Stomach (tissue), 4 donors: ENCODE results near the gene AUTS2.

Experiments used
- POLR2A ChIP-seq, 4 donors: fragments of 450-650 bp; IDR thresholded peaks; one replicate each; pipeline ENCODE4 v1.6.1; 2016; ENCODE audit warnings: antibody characterized with exemption in 4 of 4, control low read depth in 2 of 4, mild to moderate bottlenecking in 1 of 4, moderate library complexity in 1 of 4
- POLR2AphosphoS5 ChIP-seq, 3 donors: sonication (generic); formaldehyde crosslinking; IDR thresholded peaks; one replicate each; pipeline ENCODE4 v1.6.1; 2016; ENCODE audit warnings: antibody characterized with exemption in 3 of 3
- TF ChIP-seq, protein P1 (sequence below), 7 experiments: fragments of 450-650 bp in 4 of 7; fragments of 200-600 bp in 3 of 7; sonication (generic) in 3 of 7; IDR thresholded peaks; one replicate each; pipeline ENCODE4 v1.5.1; 2016 to 2019; ENCODE audit warnings: antibody characterized with exemption in 7 of 7, control low read depth in 2 of 7, mild to moderate bottlenecking in 1 of 7

DNA sequence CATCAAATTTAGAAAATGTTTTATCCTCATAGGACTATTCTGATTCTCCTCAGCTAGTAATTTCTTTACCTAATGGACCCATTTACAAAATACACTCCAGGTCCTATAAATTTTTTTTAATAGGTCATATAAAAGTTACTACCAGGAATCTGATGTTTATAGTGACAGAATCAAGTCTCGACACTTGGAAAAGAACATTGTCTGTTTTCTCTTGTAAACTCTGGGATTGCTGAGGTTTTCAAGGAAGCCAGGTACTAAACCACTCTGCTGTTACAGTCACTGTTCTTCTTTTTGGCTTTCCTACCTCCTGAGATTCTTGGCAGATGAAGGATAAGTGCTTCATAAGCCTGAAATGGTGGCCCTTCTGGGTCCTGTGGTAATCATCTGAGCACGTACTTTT, 493.1 kb downstream of the AUTS2 start:
- TF ChIP-seq POLR2A (IDR thresholded peaks at IDR 0.05) (no peak), POLR2AphosphoS5 (IDR thresholded peaks at IDR 0.05) (no peak)
- TF ChIP-seq, protein P1, sequence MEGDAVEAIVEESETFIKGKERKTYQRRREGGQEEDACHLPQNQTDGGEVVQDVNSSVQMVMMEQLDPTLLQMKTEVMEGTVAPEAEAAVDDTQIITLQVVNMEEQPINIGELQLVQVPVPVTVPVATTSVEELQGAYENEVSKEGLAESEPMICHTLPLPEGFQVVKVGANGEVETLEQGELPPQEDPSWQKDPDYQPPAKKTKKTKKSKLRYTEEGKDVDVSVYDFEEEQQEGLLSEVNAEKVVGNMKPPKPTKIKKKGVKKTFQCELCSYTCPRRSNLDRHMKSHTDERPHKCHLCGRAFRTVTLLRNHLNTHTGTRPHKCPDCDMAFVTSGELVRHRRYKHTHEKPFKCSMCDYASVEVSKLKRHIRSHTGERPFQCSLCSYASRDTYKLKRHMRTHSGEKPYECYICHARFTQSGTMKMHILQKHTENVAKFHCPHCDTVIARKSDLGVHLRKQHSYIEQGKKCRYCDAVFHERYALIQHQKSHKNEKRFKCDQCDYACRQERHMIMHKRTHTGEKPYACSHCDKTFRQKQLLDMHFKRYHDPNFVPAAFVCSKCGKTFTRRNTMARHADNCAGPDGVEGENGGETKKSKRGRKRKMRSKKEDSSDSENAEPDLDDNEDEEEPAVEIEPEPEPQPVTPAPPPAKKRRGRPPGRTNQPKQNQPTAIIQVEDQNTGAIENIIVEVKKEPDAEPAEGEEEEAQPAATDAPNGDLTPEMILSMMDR (IDR thresholded peaks at IDR 0.05): no peak
